Stimulated activated CD8-positive, alpha-beta memory T cell treated with anti-CD3 and anti-CD28 coated beads, Interleukin-2, amount 100 ng/mL, for 1 hour (primary cell): ENCODE measurements around the gene CPB1.

Experiments
- DNase-seq, 2 donors: peaks; one replicate each; pipeline ENCODE4 v3.0.0-alpha.2; 2020; ENCODE audit warnings: low read depth in 2 of 2

The CPB1 gene

GRCh38 chr3:148882288-148882687, 54.7 kb downstream of the CPB1 start:
- DNase-seq = no peak

GRCh38 chr3:148883163-148883562, 55.6 kb downstream of the CPB1 start:
- DNase-seq = no peak

- DNase-seq = no peak
Observed at GRCh38 chr3:148884261-148884660, 56.6 kb downstream of the CPB1 start.

- no peak for DNase-seq
Observed at GRCh38 chr3:148889828-148890227, 62.2 kb downstream of the CPB1 start.

GRCh38 chr3:148896062-148896461, 68.5 kb downstream of the CPB1 start:
- DNase-seq = no peak

- no peak for DNase-seq
Observed at GRCh38 chr3:148901987-148902791, 74.6 kb downstream of the CPB1 start.

GRCh38 chr3:148903022-148903442, 75.4 kb downstream of the CPB1 start:
- DNase-seq = no peak

GRCh38 chr3:148903941-148904340, 76.3 kb downstream of the CPB1 start:
- DNase-seq = no peak

- no peak for DNase-seq
Observed at GRCh38 chr3:148906667-148907066, 79.1 kb downstream of the CPB1 start.
